OCI-LY1 (cell line): ENCODE results near the gene RNF150.

Source experiments
- H2AFZ ChIP-seq: fragments of 200-600 bp; sonication (generic), shearing (Covaris generic); 2 replicates; pipeline ENCODE4 v1.6.0; 2014; ENCODE audit warnings: antibody characterized with exemption, mild to moderate bottlenecking, low read length
- H3F3A ChIP-seq: fragments of 200-600 bp; sonication (generic), shearing (Covaris generic); 2 replicates; pipeline ENCODE4 v1.6.0; 2014; ENCODE audit warnings: mild to moderate bottlenecking, antibody characterized with exemption, low read length, moderate library complexity; ENCODE audit not compliant: insufficient read depth
- H3K27ac ChIP-seq: fragments of 200-600 bp; sonication (generic); 2 replicates; pipeline ENCODE4 v1.5.1; 2014; ENCODE audit warnings: low read length, mixed run types, mild to moderate bottlenecking, low read depth; ENCODE audit not compliant: poor library complexity, severe bottlenecking
- H3K27me3 ChIP-seq: fragments of 200-600 bp; sonication (generic); 2 replicates; pipeline ENCODE4 v1.6.0; 2014; ENCODE audit warnings: antibody characterized with exemption, mild to moderate bottlenecking, low read length, moderate library complexity; ENCODE audit not compliant: insufficient read depth
- H3K36me3 ChIP-seq: fragments of 200-600 bp; sonication (generic); 2 replicates; pipeline ENCODE4 v1.6.1; 2014; ENCODE audit warnings: mild to moderate bottlenecking, antibody characterized with exemption, low read length, moderate library complexity, mixed read lengths; ENCODE audit not compliant: insufficient read depth
- H3K4me1 ChIP-seq: fragments of 200-600 bp; sonication (generic); 2 replicates; pipeline ENCODE4 v1.5.1; 2014; ENCODE audit warnings: mild to moderate bottlenecking, low read length, moderate library complexity; ENCODE audit not compliant: insufficient read depth, severe bottlenecking
- H3K4me2 ChIP-seq: fragments of 200-600 bp; sonication (generic), shearing (Covaris generic); 2 replicates; pipeline ENCODE4 v1.6.1; 2014; ENCODE audit warnings: low read length
- H3K4me3 ChIP-seq: fragments of 200-600 bp; sonication (generic); 2 replicates; pipeline ENCODE4 v1.5.1; 2014; ENCODE audit warnings: low read length, low read depth, mild to moderate bottlenecking, mixed read lengths; ENCODE audit not compliant: poor library complexity, severe bottlenecking
- H3K79me2 ChIP-seq: fragments of 200-600 bp; shearing (Covaris generic); 2 replicates; pipeline ENCODE4 v1.6.1; 2016; ENCODE audit warnings: mixed run types, low read length, mixed read lengths; ENCODE audit not compliant: insufficient read depth
- H3K9ac ChIP-seq: fragments of 200-600 bp; sonication (generic), shearing (Covaris generic); 2 replicates; pipeline ENCODE4 v1.6.1; 2014; ENCODE audit warnings: mild to moderate bottlenecking, low read length, mixed read lengths
- H3K9me2 ChIP-seq: fragments of 200-600 bp; sonication (generic), shearing (Covaris generic); 2 replicates; pipeline ENCODE4 v1.6.1; 2014; ENCODE audit warnings: low read depth, mild to moderate bottlenecking, low read length, mixed read lengths
- H3K9me3 ChIP-seq: fragments of 200-600 bp; shearing (Covaris generic); 2 replicates; pipeline ENCODE4 v1.6.1; 2014; ENCODE audit warnings: low read length, mixed read lengths
- H4K20me1 ChIP-seq: fragments of 200-600 bp; sonication (generic), shearing (Covaris generic); 2 replicates; pipeline ENCODE4 v1.6.0; 2016; ENCODE audit warnings: mild to moderate bottlenecking, low read length; ENCODE audit not compliant: insufficient read depth
- CTCF ChIP-seq: fragments of 200-600 bp; sonication (generic), shearing (Covaris generic); IDR thresholded peaks from 2 replicates; pipeline ENCODE4 v1.5.1; 2017; ENCODE audit warnings: mild to moderate bottlenecking, antibody characterized with exemption, low read length, moderate library complexity, mixed read lengths
- EZH2 ChIP-seq: fragments of 200-600 bp; sonication (generic), shearing (Covaris generic); IDR thresholded peaks from 2 replicates; pipeline ENCODE4 v1.8.0; 2017; ENCODE audit warnings: borderline replicate concordance, mixed run types, mild to moderate bottlenecking, antibody characterized with exemption, low read length, moderate library complexity, mixed read lengths

RNF150 gene

GRCh38 chr4:141074098-141074878, 59.0 kb downstream of the RNF150 start:
- H3K9ac ChIP-seq = no peak overlapping the region
- H3K27me3 ChIP-seq = no peaks in the 10 kb centered on the region
- H3K9me2 ChIP-seq = no peaks in the 10 kb centered on the region
- H3K27ac ChIP-seq = no peak overlapping the region
- no peaks in the 10 kb centered on the region for H3K79me2 ChIP-seq
- no peaks in the 10 kb centered on the region for H3F3A ChIP-seq
- H3K4me3 ChIP-seq = no peak overlapping the region
- no peak for TF ChIP-seq CTCF
- TF ChIP-seq EZH2 = no peak
- no peaks in the 10 kb centered on the region for H3K9me3 ChIP-seq
- H2AFZ ChIP-seq = no peak overlapping the region
- H3K36me3 ChIP-seq = no peaks in the 10 kb centered on the region
- H3K4me1 ChIP-seq = no peaks in the 10 kb centered on the region
- H4K20me1 ChIP-seq = no peaks in the 10 kb centered on the region
- H3K4me2 ChIP-seq = no peak overlapping the region

DNA sequence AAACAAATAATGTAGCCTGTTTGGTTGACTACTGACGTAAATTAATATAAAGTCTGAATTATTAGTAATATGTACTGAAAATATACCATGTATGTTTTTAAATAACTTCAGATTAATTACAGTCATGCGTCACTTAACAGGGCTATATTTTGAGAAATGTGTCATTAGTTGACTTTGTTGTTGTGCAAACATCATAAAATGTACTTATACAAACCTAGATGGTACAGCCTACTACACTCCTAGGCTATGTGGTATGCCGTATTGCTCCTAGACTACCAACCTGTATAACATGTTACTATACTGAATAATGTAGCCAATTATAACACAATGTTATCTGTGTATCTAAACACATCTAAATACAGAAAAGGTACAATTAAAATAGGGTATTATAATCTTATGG, 66.6 kb downstream of the RNF150 start:
- Histone ChIP-seq H3K9me2 (no peaks in the 10 kb centered on the region), H3K9me3 (no peaks in the 10 kb centered on the region), H3K4me2 (no peak overlapping the region), H3K4me3 (no peak overlapping the region), H3K4me1 (no peaks in the 10 kb centered on the region), H3K27me3 (no peaks in the 10 kb centered on the region), H4K20me1 (no peaks in the 10 kb centered on the region), H3K9ac (no peak overlapping the region), H3K27ac (no peak overlapping the region), H3K36me3 (no peaks in the 10 kb centered on the region), H2AFZ (no peak overlapping the region), H3K79me2 (no peaks in the 10 kb centered on the region), H3F3A (no peaks in the 10 kb centered on the region)
- no peak for TF ChIP-seq EZH2
- TF ChIP-seq CTCF = no peak

- no peak overlapping the region for H3K9ac ChIP-seq
- no peaks in the 10 kb centered on the region for H3K27me3 ChIP-seq
- H4K20me1 ChIP-seq = no peaks in the 10 kb centered on the region
- H3K9me3 ChIP-seq = no peaks in the 10 kb centered on the region
- no peaks in the 10 kb centered on the region for H3K79me2 ChIP-seq
- no peaks in the 10 kb centered on the region for H3K4me1 ChIP-seq
- no peak overlapping the region for H2AFZ ChIP-seq
- no peak for TF ChIP-seq EZH2
- no peak for TF ChIP-seq CTCF
- no peak overlapping the region for H3K4me3 ChIP-seq
- no peaks in the 10 kb centered on the region for H3K9me2 ChIP-seq
- no peaks in the 10 kb centered on the region for H3F3A ChIP-seq
- no peaks in the 10 kb centered on the region for H3K36me3 ChIP-seq
- H3K4me2 ChIP-seq = no peak overlapping the region
- H3K27ac ChIP-seq = no peak overlapping the region
Measured at GRCh38 chr4:141065872-141066271, 67.4 kb downstream of the RNF150 start.
